Parathyroid adenoma (tissue), 2 donors: ENCODE results near the gene YTHDC2.

Experiments
- H2AFZ ChIP-seq: fragments of 300-600 bp; sonication (generic); one replicate; pipeline ENCODE4 v1.7.0; 2017; ENCODE audit warnings: antibody characterized with exemption, mild to moderate bottlenecking
- H3K27ac ChIP-seq: fragments of 300-600 bp; sonication (generic); one replicate; pipeline ENCODE4 v1.7.0; 2017
- H3K27me3 ChIP-seq: fragments of 300-600 bp; sonication (generic); one replicate; pipeline ENCODE4 v1.7.0; 2017; ENCODE audit warnings: low read length; ENCODE audit not compliant: control insufficient read depth, insufficient read depth
- H3K36me3 ChIP-seq: fragments of 300-600 bp; sonication (generic); one replicate; pipeline ENCODE4 v1.7.0; 2017; ENCODE audit warnings: low read length; ENCODE audit not compliant: control insufficient read depth, insufficient read depth
- H3K4me1 ChIP-seq: fragments of 300-600 bp; sonication (generic); one replicate; pipeline ENCODE4 v1.7.0; 2017; ENCODE audit warnings: control low read depth
- H3K4me2 ChIP-seq: fragments of 300-600 bp; sonication (generic); one replicate; pipeline ENCODE4 v1.7.0; 2017; ENCODE audit warnings: low read length
- H3K4me3 ChIP-seq: fragments of 300-600 bp; sonication (generic); one replicate; pipeline ENCODE4 v1.7.0; 2017; ENCODE audit warnings: low read depth, low read length
- H3K79me2 ChIP-seq: fragments of 300-600 bp; sonication (generic); one replicate; pipeline ENCODE4 v1.7.0; 2017; ENCODE audit warnings: control low read depth
- H3K9ac ChIP-seq: fragments of 300-600 bp; sonication (generic); one replicate; pipeline ENCODE4 v1.7.0; 2017; ENCODE audit warnings: mild to moderate bottlenecking
- H3K9me3 ChIP-seq: fragments of 300-600 bp; sonication (generic); one replicate; pipeline ENCODE4 v1.7.0; 2017; ENCODE audit warnings: low read length; ENCODE audit not compliant: control insufficient read depth
- TF ChIP-seq, protein P1 (sequence below): fragments of 300-600 bp; sonication (generic); IDR thresholded peaks from one replicate; pipeline ENCODE4 v1.7.0; 2017; ENCODE audit warnings: antibody characterized with exemption, mild to moderate bottlenecking
- donor health status: primary hyperparathyroidism.

The YTHDC2 gene

DNA sequence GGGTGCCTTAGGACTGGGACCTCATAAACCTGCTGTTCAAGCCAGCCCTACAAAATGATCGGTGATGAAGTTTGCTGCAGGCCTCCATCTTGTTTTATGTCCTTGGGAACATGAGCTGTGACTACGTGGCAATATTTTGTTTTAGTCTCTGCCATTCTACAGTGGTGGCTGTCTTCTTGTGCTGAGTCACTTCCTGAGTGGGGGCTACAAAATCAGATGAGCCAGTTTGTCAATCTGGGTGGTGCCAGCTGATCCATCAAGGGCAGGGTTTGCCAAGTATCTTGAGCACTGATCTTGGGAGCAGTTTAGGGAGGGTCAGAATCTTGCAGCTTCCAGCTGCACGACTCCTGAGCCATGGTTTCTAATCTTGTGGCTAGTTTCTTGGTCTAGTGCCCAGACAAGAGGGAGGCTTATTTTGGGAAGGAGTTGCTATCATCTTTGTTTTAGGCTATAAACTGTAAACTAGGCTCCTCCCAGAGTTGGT lies 94.7 kb downstream of the YTHDC2 start:
- no peaks in the 10 kb centered on the region for H3K9me3 ChIP-seq
- no peak overlapping the region for H3K27ac ChIP-seq
- TF ChIP-seq, protein P1, sequence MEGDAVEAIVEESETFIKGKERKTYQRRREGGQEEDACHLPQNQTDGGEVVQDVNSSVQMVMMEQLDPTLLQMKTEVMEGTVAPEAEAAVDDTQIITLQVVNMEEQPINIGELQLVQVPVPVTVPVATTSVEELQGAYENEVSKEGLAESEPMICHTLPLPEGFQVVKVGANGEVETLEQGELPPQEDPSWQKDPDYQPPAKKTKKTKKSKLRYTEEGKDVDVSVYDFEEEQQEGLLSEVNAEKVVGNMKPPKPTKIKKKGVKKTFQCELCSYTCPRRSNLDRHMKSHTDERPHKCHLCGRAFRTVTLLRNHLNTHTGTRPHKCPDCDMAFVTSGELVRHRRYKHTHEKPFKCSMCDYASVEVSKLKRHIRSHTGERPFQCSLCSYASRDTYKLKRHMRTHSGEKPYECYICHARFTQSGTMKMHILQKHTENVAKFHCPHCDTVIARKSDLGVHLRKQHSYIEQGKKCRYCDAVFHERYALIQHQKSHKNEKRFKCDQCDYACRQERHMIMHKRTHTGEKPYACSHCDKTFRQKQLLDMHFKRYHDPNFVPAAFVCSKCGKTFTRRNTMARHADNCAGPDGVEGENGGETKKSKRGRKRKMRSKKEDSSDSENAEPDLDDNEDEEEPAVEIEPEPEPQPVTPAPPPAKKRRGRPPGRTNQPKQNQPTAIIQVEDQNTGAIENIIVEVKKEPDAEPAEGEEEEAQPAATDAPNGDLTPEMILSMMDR = no peak

DNA sequence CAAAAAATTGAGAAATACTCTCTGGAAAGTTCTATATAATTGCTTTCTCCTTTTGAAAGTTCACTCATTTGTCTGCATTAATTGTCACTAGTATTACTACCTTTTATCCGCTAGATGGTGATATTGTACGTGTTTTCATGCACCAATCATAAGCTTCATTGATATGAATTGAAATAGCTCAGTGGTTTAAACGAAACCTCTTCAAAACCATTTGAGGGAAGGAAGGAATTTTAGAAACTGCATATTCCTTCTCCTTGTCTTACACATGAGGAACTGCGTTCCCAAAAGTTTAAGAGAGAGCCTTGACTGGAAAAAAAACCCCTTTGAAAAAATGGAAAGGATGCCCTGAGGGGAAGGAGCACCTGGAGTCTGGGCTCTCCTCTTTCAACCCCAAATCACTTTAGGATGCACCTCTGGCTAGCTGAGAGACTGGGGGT lies 98.6 kb downstream of the YTHDC2 start:
- no peaks in the 10 kb centered on the region for H3K4me1 ChIP-seq

More for the DNA sequence above, 94.7 kb downstream of the YTHDC2 start:
- Histone ChIP-seq H3K4me1 (no peaks in the 10 kb centered on the region), H3K4me2 (no peak overlapping the region), H3K4me3 (no peak overlapping the region), H3K36me3 (no peaks in the 10 kb centered on the region), H3K27me3 (no peaks in the 10 kb centered on the region), H3K9ac (no peak overlapping the region), H2AFZ (no peak overlapping the region), H3K79me2 (no peaks in the 10 kb centered on the region)

GRCh38 chr5:113614191-113614590 lies 100.7 kb downstream of the YTHDC2 start:
- Histone ChIP-seq H3K4me2 (no peak overlapping the region), H3K27ac (no peak overlapping the region), H3K27me3 (no peaks in the 10 kb centered on the region), H2AFZ (no peak overlapping the region), H3K9me3 (no peaks in the 10 kb centered on the region), H3K4me3 (no peak overlapping the region), H3K4me1 (no peaks in the 10 kb centered on the region), H3K36me3 (no peaks in the 10 kb centered on the region), H3K79me2 (no peaks in the 10 kb centered on the region), H3K9ac (no peak overlapping the region)
- TF ChIP-seq, protein P1 = no peak

More for the DNA sequence above, 98.6 kb downstream of the YTHDC2 start:
- H3K4me2 ChIP-seq = no peak overlapping the region
- no peak overlapping the region for H2AFZ ChIP-seq
- H3K79me2 ChIP-seq = no peaks in the 10 kb centered on the region
- no peak overlapping the region for H3K27ac ChIP-seq
- no peak overlapping the region for H3K9ac ChIP-seq
- no peaks in the 10 kb centered on the region for H3K36me3 ChIP-seq
- no peak overlapping the region for H3K4me3 ChIP-seq
- TF ChIP-seq, protein P1 = peak; percentile 67
- H3K27me3 ChIP-seq = no peaks in the 10 kb centered on the region
- H3K9me3 ChIP-seq = no peaks in the 10 kb centered on the region

DNA sequence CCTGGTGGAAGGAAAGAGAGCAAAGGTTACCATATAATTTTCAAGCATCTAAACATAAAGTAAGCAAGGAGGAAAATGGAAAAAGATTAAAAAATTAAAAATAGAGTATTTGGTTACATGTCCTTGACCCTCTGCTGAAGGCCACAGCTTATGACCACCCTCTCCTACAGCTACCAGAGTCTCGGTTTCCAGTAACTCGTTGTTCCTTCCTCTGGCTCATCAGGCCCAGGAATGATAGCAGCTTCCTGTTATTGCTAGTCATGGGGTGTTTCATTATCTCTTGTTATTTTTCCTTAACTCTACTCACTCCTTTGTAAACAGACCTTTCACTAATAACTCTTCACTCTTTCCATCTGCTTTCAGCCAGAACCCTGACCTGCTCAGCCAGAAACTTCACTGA lies 102.2 kb downstream of the YTHDC2 start:
- H2AFZ ChIP-seq = no peak overlapping the region

More for the DNA sequence above, 102.2 kb downstream of the YTHDC2 start:
- H3K27ac ChIP-seq = no peak overlapping the region
- no peak overlapping the region for H3K4me3 ChIP-seq
- no peaks in the 10 kb centered on the region for H3K36me3 ChIP-seq
- no peaks in the 10 kb centered on the region for H3K9me3 ChIP-seq
- no peaks in the 10 kb centered on the region for H3K79me2 ChIP-seq
- H3K9ac ChIP-seq = no peak overlapping the region
- no peaks in the 10 kb centered on the region for H3K4me1 ChIP-seq
- no peaks in the 10 kb centered on the region for H3K27me3 ChIP-seq
- no peak overlapping the region for H3K4me2 ChIP-seq
- TF ChIP-seq, protein P1 = no peak
